ENCODE results near the gene SLC25A19.

DNA sequence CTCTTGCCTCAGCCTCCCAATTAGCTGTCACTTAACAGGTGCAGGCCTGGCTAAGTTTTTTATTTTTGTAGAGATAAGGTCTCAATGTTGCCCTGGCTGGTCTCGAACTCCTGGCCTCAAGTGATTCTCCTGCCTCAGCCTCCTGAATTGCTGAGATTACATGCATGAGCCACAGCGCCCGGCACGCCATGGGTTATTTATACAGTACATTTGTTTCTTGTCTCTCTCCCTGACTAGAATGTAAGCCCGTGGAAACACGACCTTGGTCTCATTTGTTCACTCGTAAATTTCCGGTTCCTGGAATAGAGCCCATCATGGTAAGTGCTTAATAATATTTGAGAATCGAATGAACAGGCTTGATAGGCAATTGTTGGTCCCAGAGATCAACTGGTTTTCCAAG lies 2.0 kb downstream of the SLC25A19 start:
- TF ChIP-seq, protein P1, sequence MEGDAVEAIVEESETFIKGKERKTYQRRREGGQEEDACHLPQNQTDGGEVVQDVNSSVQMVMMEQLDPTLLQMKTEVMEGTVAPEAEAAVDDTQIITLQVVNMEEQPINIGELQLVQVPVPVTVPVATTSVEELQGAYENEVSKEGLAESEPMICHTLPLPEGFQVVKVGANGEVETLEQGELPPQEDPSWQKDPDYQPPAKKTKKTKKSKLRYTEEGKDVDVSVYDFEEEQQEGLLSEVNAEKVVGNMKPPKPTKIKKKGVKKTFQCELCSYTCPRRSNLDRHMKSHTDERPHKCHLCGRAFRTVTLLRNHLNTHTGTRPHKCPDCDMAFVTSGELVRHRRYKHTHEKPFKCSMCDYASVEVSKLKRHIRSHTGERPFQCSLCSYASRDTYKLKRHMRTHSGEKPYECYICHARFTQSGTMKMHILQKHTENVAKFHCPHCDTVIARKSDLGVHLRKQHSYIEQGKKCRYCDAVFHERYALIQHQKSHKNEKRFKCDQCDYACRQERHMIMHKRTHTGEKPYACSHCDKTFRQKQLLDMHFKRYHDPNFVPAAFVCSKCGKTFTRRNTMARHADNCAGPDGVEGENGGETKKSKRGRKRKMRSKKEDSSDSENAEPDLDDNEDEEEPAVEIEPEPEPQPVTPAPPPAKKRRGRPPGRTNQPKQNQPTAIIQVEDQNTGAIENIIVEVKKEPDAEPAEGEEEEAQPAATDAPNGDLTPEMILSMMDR (conservative IDR thresholded peaks at IDR 0.05; ENCODE audit: low read length), result no peak
- no peak for TF ChIP-seq EZH2phosphoT487 (IDR thresholded peaks at IDR 0.05; ENCODE audit: borderline replicate concordance)

All from Loucy (cell line).